ENCODE results near the gene NHLRC1. TPM values are rescaled to one million over a fixed set of nuclear protein-coding genes. Genes with fewer than 3 reads are reported as not detected.
A peak's percentile ranks its signal among the peaks of the same experiment; 100 is the strongest.

NHLRC1 gene
- total and polyA plus RNA-seq, 10 of the 15 experiments (the other 5 are each of a cell fraction or from before 2014, with no cell fraction given), result 0.04 to 0.22 (median 0.12) TPM; not detected in 2

DNA sequence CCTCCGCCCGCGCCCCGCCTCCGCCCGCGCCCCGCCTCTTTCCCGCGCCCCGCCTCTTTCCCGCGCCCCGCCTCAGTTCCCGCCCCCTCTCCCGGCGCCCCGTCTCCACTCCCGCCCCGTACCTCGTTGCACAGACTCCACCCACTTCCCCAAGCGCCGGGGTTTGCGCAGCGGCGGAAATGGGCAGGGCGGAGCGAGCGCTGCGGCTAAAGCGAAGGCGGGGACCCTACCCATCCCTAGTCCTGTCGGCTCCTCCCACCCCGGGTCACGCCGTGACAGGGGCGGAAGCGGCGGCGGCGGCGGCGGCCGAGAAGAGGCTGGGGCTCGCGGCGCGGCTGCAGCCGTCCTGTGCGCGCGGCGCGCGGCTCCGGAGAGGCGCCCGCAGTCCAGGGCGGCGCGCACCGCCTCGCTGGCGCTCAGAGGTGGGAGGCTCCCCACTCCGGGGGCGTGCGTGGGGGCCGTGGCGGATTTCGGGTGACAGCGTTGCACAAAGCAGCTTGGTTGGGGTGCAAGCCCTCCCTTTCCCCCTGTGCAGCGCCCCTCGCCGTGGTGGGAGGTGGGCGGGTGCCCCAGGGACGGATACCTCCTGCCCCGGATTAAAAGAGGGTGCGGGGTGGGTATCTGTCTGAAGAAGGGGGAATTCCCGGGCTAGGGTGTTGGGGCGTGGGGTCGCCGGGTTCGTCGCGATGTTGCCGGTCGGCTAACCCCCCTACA, 32.8 kb upstream of the NHLRC1 start, which contains the start of gene KDM1B:
Gene KDM1B (plus strand): TSS at position 273 of the 714 bp plus-strand sequence. CDS start 4,474 bp downstream, outside the sequence.
- CTCF ChIA-PET, result interaction anchor here (0.6 to 1.2 kb wide), 3 partner anchors 58 to 109 kb away, joined by 3 read pairs; partner anchors contain the start of gene DEK
- Histone ChIP-seq H3K9ac (ENCODE audit: control insufficient read depth, insufficient read depth, low read length) (peak within 1 kb of the TSS; percentile 81), H3K4me2 (ENCODE audit: control insufficient read depth, insufficient read depth) (peak within 1 kb of the TSS; percentile 98), H3K79me2 (ENCODE audit: control insufficient read depth, insufficient read depth, low read length) (peaks cover 6% of the 10 kb centered on the region), H4K20me1 (ENCODE audit: control insufficient read depth, insufficient read depth) (no peaks in the 10 kb centered on the region), H3K4me3 (peak within 1 kb of the TSS; percentile 85), H2AFZ (ENCODE audit: control insufficient read depth, low read depth, low read length) (peak within 1 kb of the TSS; percentile 94), H3K9me3 (replicated peaks; ENCODE audit: control insufficient read depth, insufficient read depth, low read length) (no peaks in the 10 kb centered on the region), H3K27ac (ENCODE audit: control insufficient read depth, insufficient read depth) (peak within 1 kb of the TSS; percentile 81), H3K36me3 (ENCODE audit: control insufficient read depth in 2 of 2, insufficient read depth in 2 of 2, low read length in 1 of 2) (no peaks in the 10 kb centered on the region), H3K4me1 (ENCODE audit: control insufficient read depth, insufficient read depth, low read length) (peaks cover 9% of the 10 kb centered on the region), H3K27me3 (replicated peaks in 1 of 2; ENCODE audit: control insufficient read depth in 2 of 2, insufficient read depth in 2 of 2, low read length in 1 of 2) (no peaks in the 10 kb centered on the region)
- POLR2A ChIA-PET, result interaction anchor here (0.6 to 1.3 kb wide), 7 partner anchors 26 to 110 kb away, joined by 3 to 4 read pairs (median 4); no protein-coding TSS in a partner anchor
- FAIRE-seq (peak; percentile 88), DNase-seq (ENCODE audit: low read depth, low spot score) (peak; percentile 86), ATAC-seq (peak; percentile 90)
- SMC1A ChIA-PET (ENCODE audit: uncharacterized antibody, unreplicated experiment), result interaction anchor here (1.1 to 1.9 kb wide), 4 partner anchors 10 to 105 kb away, joined by 3 to 7 read pairs (median 6); no protein-coding TSS in a partner anchor
- intact Hi-C loops (cut with micrococcal nuclease; ENCODE audit: unreplicated experiment) (loop anchor here (2.0 to 10.0 kb wide), 3 partner anchors 55 to 451 kb away; partner anchors contain the start of gene NUP153), in situ Hi-C loops (cut with MboI) (no loop called here)
- 1% methylated on average over 40 of the region's 87 CpGs for WGBS (ENCODE audit: insufficient coverage, insufficient replicate concordance, low lambda C conversion rate, missing lambda C conversion rate)
- RAD21 ChIA-PET (ENCODE audit: unreplicated experiment), result interaction anchor here (0.6 to 1.6 kb wide), 7 partner anchors 11 to 452 kb away, joined by 3 to 5 read pairs (median 3); partner anchors contain the start of gene DEK
- TSS peak; percentile 63 for BruUV-seq (replicated peaks)
- TF ChIP-seq POLR2AphosphoS2 (IDR thresholded peaks at IDR 0.05; ENCODE audit: low read depth, low read length) (0 out of 2 replicates have a peak, but pooled peaks have one; percentile 40), TARDBP (IDR thresholded peaks at IDR 0.05; ENCODE audit: borderline replicate concordance) (peak; percentile 48; the same call in 1 of the 2 replicates), STAT1 (conservative IDR thresholded peaks at IDR 0.05) (peak; percentile 82; the same call in 1 of the 2 replicates), ZSCAN29 (IDR thresholded peaks at IDR 0.05) (no peak), GABPA (IDR thresholded peaks at IDR 0.05; ENCODE audit: low read depth) (no peak), PAX8 (IDR thresholded peaks at IDR 0.05) (no peak), NFIC (IDR thresholded peaks at IDR 0.05; ENCODE audit: low read depth, low read length) (no peak), LARP7 (IDR thresholded peaks at IDR 0.05) (peak; percentile 90), TCF12 (IDR thresholded peaks at IDR 0.05; ENCODE audit: low read depth, low read length) (no peak)
- TF ChIP-seq, protein P1, sequence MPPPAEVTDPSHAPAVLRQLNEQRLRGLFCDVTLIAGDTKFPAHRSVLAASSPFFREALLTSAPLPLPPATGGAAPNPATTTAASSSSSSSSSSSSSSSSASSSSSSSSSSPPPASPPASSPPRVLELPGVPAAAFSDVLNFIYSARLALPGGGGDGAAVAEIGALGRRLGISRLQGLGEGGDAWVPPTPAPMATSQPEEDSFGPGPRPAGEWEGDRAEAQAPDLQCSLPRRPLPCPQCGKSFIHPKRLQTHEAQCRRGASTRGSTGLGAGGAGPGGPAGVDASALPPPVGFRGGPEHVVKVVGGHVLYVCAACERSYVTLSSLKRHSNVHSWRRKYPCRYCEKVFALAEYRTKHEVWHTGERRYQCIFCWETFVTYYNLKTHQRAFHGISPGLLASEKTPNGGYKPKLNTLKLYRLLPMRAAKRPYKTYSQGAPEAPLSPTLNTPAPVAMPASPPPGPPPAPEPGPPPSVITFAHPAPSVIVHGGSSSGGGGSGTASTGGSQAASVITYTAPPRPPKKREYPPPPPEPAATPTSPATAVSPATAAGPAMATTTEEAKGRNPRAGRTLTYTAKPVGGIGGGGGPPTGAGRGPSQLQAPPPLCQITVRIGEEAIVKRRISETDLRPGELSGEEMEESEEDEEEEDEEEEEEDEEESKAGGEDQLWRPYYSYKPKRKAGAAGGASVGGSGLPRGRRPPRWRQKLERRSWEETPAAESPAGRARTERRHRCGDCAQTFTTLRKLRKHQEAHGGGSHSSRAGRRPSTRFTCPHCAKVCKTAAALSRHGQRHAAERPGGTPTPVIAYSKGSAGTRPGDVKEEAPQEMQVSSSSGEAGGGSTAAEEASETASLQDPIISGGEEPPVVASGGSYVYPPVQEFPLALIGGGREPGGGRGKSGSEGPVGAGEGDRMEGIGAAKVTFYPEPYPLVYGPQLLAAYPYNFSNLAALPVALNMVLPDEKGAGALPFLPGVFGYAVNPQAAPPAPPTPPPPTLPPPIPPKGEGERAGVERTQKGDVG (CRISPR knock-in tag; IDR thresholded peaks at IDR 0.05), result no peak
- TF ChIP-seq, protein P2, sequence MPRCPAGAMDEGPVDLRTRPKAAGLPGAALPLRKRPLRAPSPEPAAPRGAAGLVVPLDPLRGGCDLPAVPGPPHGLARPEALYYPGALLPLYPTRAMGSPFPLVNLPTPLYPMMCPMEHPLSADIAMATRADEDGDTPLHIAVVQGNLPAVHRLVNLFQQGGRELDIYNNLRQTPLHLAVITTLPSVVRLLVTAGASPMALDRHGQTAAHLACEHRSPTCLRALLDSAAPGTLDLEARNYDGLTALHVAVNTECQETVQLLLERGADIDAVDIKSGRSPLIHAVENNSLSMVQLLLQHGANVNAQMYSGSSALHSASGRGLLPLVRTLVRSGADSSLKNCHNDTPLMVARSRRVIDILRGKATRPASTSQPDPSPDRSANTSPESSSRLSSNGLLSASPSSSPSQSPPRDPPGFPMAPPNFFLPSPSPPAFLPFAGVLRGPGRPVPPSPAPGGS (IDR thresholded peaks at IDR 0.05; ENCODE audit: borderline replicate concordance, insufficient read depth, low read depth, low read length, poor library complexity, severe bottlenecking), result no peak
- TF ChIP-seq, protein P3, sequence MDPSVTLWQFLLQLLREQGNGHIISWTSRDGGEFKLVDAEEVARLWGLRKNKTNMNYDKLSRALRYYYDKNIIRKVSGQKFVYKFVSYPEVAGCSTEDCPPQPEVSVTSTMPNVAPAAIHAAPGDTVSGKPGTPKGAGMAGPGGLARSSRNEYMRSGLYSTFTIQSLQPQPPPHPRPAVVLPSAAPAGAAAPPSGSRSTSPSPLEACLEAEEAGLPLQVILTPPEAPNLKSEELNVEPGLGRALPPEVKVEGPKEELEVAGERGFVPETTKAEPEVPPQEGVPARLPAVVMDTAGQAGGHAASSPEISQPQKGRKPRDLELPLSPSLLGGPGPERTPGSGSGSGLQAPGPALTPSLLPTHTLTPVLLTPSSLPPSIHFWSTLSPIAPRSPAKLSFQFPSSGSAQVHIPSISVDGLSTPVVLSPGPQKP (IDR thresholded peaks at IDR 0.05; ENCODE audit: low read depth, low read length), result no peak; the same call in 1 of the 2 replicates
- TF ChIP-seq, protein P4, sequence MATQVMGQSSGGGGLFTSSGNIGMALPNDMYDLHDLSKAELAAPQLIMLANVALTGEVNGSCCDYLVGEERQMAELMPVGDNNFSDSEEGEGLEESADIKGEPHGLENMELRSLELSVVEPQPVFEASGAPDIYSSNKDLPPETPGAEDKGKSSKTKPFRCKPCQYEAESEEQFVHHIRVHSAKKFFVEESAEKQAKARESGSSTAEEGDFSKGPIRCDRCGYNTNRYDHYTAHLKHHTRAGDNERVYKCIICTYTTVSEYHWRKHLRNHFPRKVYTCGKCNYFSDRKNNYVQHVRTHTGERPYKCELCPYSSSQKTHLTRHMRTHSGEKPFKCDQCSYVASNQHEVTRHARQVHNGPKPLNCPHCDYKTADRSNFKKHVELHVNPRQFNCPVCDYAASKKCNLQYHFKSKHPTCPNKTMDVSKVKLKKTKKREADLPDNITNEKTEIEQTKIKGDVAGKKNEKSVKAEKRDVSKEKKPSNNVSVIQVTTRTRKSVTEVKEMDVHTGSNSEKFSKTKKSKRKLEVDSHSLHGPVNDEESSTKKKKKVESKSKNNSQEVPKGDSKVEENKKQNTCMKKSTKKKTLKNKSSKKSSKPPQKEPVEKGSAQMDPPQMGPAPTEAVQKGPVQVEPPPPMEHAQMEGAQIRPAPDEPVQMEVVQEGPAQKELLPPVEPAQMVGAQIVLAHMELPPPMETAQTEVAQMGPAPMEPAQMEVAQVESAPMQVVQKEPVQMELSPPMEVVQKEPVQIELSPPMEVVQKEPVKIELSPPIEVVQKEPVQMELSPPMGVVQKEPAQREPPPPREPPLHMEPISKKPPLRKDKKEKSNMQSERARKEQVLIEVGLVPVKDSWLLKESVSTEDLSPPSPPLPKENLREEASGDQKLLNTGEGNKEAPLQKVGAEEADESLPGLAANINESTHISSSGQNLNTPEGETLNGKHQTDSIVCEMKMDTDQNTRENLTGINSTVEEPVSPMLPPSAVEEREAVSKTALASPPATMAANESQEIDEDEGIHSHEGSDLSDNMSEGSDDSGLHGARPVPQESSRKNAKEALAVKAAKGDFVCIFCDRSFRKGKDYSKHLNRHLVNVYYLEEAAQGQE (IDR thresholded peaks at IDR 0.05; ENCODE audit: low read depth, low read length), result no peak

All from GM12878 (cell line).